ENCODE measurements around the gene FADS3. TPM values are rescaled to one million over a fixed set of nuclear protein-coding genes. Genes with fewer than 3 reads are reported as not detected.

FADS3 gene
- total RNA-seq, 1 experiment from 2014 or later: 65.8 TPM

DNA sequence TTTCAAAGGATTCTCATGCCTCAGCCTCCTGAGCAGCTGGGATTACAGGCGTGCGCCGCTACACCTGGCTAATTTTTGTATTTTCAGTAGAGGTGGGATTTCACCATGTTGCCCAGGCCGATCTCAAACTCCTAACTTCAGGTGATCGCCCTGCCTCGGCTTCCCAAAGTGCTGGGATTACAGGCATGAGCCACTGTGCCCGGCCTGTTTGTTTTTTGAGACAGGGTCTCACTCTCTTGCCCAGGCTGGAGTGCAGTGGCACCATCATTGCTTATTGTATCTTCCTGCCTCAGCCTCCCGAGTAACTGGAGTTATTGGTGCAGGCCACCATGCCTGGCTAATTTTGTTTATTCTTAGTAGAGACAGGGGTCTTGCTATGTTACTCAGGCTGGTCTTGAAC, 55.2 kb downstream of the FADS3 start:
- Histone ChIP-seq H3K4me2 (ENCODE audit: low read length) (no peak overlapping the region), H3K79me2 (ENCODE audit: insufficient read depth, low read length) (no peaks in the 10 kb centered on the region), H3K9ac (ENCODE audit: low read length) (no peak overlapping the region), H3K36me3 (ENCODE audit: control insufficient read depth in 1 of 2, insufficient read depth in 2 of 2, low read length in 2 of 2) (no peaks in the 10 kb centered on the region), H3K27ac (ENCODE audit: low read depth, low read length) (no peak overlapping the region), H2AFZ (ENCODE audit: low read depth, low read length, poor library complexity, severe bottlenecking) (no peak overlapping the region), H4K20me1 (ENCODE audit: insufficient read depth) (no peaks in the 10 kb centered on the region), H3K9me3 (ENCODE audit: control insufficient read depth in 1 of 2, insufficient read depth in 1 of 2, low read depth in 1 of 2, low read length in 2 of 2) (no peaks in the 10 kb centered on the region), H3K9me2 (ENCODE audit: insufficient read depth) (no peaks in the 10 kb centered on the region), H3K4me3 (replicated peaks in 1 of 2; ENCODE audit: low read depth in 1 of 2, low read length in 2 of 2) (no peak overlapping the region), H3K27me3 (ENCODE audit: insufficient read depth, low read length) (no peaks in the 10 kb centered on the region), H3K4me1 (ENCODE audit: control insufficient read depth in 1 of 2, insufficient read depth in 2 of 2, low read length in 2 of 2) (peaks cover 0 to 5% of the 10 kb centered on the region in 2 experiments; a peak in 1 of 4 replicates)
- TF ChIP-seq, protein P1, sequence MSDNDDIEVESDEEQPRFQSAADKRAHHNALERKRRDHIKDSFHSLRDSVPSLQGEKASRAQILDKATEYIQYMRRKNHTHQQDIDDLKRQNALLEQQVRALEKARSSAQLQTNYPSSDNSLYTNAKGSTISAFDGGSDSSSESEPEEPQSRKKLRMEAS (IDR thresholded peaks at IDR 0.05): no peak
- no peak for TF ChIP-seq JUND (IDR thresholded peaks at IDR 0.05)
- no peak for TF ChIP-seq ZNF274 (IDR thresholded peaks at IDR 0.05; ENCODE audit: low read depth, low read length)
- TF ChIP-seq, protein P2, sequence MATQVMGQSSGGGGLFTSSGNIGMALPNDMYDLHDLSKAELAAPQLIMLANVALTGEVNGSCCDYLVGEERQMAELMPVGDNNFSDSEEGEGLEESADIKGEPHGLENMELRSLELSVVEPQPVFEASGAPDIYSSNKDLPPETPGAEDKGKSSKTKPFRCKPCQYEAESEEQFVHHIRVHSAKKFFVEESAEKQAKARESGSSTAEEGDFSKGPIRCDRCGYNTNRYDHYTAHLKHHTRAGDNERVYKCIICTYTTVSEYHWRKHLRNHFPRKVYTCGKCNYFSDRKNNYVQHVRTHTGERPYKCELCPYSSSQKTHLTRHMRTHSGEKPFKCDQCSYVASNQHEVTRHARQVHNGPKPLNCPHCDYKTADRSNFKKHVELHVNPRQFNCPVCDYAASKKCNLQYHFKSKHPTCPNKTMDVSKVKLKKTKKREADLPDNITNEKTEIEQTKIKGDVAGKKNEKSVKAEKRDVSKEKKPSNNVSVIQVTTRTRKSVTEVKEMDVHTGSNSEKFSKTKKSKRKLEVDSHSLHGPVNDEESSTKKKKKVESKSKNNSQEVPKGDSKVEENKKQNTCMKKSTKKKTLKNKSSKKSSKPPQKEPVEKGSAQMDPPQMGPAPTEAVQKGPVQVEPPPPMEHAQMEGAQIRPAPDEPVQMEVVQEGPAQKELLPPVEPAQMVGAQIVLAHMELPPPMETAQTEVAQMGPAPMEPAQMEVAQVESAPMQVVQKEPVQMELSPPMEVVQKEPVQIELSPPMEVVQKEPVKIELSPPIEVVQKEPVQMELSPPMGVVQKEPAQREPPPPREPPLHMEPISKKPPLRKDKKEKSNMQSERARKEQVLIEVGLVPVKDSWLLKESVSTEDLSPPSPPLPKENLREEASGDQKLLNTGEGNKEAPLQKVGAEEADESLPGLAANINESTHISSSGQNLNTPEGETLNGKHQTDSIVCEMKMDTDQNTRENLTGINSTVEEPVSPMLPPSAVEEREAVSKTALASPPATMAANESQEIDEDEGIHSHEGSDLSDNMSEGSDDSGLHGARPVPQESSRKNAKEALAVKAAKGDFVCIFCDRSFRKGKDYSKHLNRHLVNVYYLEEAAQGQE (IDR thresholded peaks at IDR 0.05; ENCODE audit: low read depth): no peak
- TF ChIP-seq, protein P3, sequence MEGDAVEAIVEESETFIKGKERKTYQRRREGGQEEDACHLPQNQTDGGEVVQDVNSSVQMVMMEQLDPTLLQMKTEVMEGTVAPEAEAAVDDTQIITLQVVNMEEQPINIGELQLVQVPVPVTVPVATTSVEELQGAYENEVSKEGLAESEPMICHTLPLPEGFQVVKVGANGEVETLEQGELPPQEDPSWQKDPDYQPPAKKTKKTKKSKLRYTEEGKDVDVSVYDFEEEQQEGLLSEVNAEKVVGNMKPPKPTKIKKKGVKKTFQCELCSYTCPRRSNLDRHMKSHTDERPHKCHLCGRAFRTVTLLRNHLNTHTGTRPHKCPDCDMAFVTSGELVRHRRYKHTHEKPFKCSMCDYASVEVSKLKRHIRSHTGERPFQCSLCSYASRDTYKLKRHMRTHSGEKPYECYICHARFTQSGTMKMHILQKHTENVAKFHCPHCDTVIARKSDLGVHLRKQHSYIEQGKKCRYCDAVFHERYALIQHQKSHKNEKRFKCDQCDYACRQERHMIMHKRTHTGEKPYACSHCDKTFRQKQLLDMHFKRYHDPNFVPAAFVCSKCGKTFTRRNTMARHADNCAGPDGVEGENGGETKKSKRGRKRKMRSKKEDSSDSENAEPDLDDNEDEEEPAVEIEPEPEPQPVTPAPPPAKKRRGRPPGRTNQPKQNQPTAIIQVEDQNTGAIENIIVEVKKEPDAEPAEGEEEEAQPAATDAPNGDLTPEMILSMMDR (IDR thresholded peaks at IDR 0.05 in 2 of 3, conservative IDR thresholded peaks at IDR 0.05 in 1 of 3; ENCODE audit: borderline replicate concordance in 1 of 3, insufficient read depth in 1 of 3, low read depth in 2 of 3, low read length in 2 of 3): no peak
- TF ChIP-seq POLR2A (IDR thresholded peaks at IDR 0.05; ENCODE audit: borderline replicate concordance, extremely low read depth, insufficient read depth, insufficient read length): no peak
- TF ChIP-seq, protein P4, sequence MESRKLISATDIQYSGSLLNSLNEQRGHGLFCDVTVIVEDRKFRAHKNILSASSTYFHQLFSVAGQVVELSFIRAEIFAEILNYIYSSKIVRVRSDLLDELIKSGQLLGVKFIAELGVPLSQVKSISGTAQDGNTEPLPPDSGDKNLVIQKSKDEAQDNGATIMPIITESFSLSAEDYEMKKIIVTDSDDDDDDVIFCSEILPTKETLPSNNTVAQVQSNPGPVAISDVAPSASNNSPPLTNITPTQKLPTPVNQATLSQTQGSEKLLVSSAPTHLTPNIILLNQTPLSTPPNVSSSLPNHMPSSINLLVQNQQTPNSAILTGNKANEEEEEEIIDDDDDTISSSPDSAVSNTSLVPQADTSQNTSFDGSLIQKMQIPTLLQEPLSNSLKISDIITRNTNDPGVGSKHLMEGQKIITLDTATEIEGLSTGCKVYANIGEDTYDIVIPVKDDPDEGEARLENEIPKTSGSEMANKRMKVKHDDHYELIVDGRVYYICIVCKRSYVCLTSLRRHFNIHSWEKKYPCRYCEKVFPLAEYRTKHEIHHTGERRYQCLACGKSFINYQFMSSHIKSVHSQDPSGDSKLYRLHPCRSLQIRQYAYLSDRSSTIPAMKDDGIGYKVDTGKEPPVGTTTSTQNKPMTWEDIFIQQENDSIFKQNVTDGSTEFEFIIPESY (IDR thresholded peaks at IDR 0.05; ENCODE audit: extremely low read depth, insufficient replicate concordance, low read length): no peak
- no peak for TF ChIP-seq YY1 (IDR thresholded peaks at IDR 0.05; ENCODE audit: extremely low read depth, insufficient replicate concordance, low read depth, low read length)
- TF ChIP-seq, protein P5, sequence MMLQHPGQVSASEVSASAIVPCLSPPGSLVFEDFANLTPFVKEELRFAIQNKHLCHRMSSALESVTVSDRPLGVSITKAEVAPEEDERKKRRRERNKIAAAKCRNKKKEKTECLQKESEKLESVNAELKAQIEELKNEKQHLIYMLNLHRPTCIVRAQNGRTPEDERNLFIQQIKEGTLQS (IDR thresholded peaks at IDR 0.05): no peak
- no peak for TF ChIP-seq ZFX (IDR thresholded peaks at IDR 0.05)
- TF ChIP-seq SIN3A (IDR thresholded peaks at IDR 0.05; ENCODE audit: low read depth): no peak
- TF ChIP-seq SRF (IDR thresholded peaks at IDR 0.05; ENCODE audit: low read depth): no peak
- no peak for TF ChIP-seq RAD21 (IDR thresholded peaks at IDR 0.05; ENCODE audit: low read depth)
- TF ChIP-seq CBX3 (IDR thresholded peaks at IDR 0.05; ENCODE audit: low read depth): no peak
- no peak for TF ChIP-seq TCF7L2 (IDR thresholded peaks at IDR 0.05; ENCODE audit: borderline replicate concordance, extremely low read depth, insufficient read depth, insufficient read length)
- POLR2A ChIA-PET: interaction anchor here (0.6 to 1.2 kb wide), 2 partner anchors 21 to 23 kb away, joined by 3 to 4 read pairs; no protein-coding TSS in a partner anchor
- RAD21 ChIA-PET (ENCODE audit: low non-redundant PET in 1 of 2, low total read pairs in 2 of 2, uncharacterized antibody in 2 of 2, unreplicated experiment in 2 of 2): no interaction called here
- intact Hi-C loops (cut with micrococcal nuclease): no loop called here
- DNase-seq (ENCODE audit: low read depth, low spot score) (no peak), ATAC-seq (no peak)
- CTCF ChIA-PET: no interaction called here
- no TSS peak for BruUV-seq (replicated peaks)

Measured in HCT116 (cell line).